ENCODE data around the gene WDR91.

Gene WDR91

DNA sequence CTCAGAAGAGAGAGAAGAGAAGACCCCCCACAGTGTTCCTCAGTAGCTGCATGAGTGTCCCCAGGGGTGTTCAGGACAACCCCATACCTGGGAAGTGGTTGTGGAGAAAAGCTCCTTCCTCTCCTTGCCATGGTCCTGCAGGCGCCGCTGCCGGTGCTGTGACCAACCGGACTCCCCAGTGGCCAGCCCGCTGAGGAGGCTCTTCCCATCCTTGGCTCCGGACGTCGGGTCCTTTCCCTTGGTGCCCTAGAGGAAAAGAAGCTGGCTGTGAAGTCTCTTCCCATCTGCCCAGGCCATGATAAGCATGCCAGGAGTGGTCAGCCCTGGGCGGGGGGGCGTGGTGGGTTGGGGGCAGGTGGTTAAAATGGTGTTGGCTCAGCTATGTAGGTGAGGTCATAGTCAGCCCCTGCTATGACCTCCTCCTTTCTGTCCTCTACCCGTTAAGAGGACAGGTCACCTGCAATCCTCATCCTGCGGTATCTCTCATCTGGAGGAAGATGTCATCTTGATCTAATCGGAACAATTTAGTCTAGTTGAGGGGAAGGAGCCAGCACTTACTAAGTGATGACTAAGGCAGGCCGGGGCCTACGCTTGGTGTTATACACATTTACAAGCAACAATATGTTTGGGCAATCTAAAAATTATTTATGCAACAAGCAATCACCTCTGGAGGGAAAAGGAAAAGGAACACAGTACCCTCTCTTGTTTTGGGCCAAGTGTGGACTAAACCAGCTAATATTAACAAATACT, 13.2 kb downstream of the WDR91 start:
- no peak for DNase-seq

DNA sequence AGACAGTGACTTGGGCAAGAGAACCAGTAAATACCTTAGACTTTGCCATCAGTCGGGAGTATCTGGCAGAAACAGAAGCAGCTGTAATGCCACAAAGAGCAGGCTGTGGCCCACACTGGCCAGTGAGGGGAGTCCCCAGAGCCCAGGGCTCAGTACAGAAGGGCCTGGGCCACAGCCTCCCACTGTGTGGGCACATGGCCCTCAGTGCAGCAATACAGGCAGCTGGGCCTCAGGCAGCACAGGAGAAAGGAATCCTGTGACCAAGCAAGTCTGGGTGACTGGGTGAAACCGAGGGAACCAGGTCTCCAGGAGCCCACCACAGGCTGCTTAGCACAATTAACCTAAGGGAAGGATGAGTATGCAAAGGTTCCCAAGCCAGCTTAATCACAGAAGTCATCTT, 14.0 kb downstream of the WDR91 start:
- DNase-seq, result no peak

DNA sequence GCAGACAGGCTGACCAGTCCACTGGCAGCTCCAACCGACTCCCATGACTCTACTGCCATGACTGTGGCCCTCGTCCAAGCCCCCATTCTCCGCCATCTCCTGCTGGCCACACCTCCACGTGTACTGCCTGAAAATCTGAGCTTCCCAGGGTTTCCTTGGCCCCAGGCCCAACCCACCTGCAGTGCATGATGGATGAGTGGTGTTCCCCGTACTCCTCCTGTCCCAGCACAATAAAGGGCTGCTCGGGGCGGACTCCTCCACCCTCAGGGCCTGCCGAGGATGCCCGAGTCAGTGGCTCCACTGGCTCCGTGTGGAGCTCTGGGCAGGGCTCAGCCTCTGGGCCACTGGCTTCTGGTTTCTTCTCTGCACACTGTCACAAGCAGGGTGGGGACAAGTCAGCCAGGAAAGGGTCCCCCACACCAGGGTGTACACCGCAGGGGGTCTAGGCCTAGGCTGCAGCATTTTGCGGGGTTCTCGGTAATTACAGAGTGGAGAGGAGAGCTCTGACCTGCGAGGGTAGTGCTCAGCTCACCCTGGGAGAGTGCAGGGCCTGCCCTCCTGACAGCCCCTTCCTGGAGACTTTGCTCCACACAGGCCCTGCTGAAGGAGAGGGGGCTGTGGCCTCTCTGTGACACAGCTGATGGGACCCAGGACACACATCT, 15.2 kb downstream of the WDR91 start:
- no peak for DNase-seq

DNA sequence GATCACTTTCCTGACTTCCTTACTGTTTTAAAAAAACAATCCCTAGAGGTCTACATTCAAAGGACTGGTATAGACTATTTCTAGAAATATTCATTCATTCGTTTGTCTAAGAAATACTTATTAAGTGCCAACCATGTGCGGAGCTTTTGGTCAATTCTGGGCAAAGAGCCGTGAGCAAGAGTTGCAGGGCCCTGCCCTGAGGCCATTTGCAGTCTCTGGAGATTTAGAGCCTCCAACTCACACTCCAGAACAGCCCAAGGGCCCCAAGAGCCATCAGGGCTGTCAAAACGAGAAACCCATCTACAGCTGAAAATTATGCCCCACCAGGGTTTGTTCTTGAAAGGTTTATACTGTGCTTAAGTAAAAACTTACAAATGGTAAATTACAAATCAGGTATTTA, 16.2 kb downstream of the WDR91 start:
- no peak for DNase-seq

DNA sequence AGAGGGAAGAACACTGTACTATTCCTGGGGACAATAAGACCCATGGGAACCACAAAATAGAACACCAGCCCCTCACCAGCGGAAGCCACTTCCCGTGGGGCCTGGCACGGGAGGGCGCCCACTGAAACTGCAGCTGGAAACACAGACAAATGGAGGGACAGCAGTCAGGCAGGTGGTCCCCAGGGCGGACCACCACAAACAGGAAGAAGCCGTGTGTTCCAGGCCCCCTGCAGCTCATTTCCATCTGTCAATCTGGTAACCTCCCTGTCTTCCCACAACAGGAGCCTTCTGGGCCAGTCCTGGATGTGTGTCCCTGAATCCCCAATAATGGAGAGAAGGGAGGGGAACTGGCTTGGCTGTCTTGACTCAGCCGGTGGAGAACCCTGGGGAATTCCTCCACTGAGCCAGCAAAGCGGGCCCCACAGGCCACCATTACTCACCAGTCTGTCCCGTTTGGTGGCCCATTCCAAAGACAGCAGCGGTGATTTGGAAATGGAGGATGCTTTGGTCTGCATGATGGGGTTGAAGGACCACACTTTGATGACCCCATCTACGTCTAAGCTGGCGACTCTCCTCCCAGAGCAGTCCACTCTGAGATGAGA, 16.7 kb downstream of the WDR91 start:
- no peak for DNase-seq

DNA sequence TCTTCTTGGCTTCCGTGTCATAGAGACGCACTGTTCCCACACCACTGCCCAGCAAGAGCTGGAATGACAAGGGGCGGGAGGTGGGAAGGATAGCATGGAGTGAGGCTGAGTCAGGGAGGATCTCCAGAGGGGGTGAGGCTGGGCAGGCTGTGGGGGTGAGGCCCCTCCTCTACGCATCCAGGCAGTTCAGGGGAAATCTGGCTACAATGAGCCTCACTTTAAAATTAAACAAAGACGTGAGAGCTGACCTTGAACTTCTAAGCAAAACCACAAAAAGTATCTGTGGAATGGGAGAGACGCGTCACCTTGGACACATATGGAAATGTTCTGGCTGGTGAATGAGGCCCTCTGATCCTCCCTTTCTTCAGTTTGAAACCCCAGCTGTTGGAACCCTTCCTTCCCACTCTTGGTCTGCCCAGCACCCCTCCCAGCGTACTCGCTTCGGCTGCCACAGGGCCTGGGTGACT, 17.7 kb downstream of the WDR91 start:
- no peak for DNase-seq

DNA sequence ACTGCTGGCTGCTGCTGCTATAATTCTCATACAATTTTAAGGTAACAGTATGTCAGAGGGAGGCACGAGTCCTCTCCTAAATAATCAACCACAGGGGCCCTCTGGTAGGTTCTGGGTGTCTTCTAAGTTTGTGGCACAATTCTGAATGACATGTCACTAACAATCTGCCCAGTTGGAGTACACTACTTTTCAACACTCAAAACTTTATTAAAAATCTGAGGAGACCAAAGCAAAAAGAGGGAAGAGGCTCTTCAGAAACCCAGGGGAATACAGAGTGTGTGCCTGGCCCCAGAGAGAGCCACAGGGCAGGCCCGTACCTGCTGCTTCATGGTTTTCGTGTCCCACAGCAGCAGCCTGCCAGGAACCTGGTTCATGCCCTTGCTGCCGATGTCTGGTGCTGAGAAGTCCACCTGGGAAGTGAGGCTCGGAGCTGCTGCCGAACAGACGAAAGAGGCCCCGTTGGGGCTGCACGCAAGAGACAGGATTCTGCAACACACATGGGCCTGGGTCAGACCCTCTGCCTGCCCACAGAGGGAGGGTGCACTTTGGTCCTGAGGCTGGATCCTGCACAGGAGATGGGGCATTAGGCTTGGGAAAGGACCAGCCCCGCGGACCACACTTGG, 18.3 kb downstream of the WDR91 start:
- no peak for DNase-seq

DNA sequence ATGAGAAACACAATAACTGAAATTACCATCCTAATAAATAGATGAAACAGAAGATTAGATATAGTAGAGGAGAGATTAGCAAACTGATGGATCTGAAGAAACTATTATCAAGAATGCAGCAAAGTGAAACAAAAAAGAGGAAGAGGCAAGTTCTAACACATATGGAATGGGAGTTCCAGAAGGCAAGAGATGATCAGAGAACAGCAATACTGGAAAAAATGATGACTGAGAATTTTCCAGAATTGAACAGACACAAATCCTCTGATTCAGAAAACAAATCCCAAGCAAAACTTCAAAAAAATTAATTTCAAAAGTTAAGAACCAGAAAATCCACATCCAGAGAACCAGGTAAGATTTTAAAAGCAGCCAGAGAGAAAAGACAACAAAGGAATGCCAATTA, 20.6 kb downstream of the WDR91 start:
- DNase-seq, result no peak

DNA sequence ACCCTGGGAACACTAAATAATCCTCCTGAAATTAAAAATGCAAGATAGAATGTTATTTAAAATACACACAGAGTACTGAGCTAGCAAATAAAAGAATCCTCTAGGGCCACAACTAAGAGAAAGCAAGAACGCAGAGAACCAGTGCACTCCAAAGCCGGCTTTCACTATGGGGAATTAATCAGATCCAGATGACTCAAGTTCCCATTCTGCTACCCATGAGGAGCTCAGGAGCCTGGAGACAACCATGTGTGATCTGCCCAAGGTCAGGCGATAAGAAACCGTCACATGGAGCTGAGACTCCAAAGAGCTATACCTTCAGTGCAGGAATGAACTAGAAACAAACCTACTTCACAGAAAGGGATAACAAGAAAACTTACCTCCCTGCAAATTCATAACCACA, 21.4 kb downstream of the WDR91 start:
- DNase-seq, result no peak

DNA sequence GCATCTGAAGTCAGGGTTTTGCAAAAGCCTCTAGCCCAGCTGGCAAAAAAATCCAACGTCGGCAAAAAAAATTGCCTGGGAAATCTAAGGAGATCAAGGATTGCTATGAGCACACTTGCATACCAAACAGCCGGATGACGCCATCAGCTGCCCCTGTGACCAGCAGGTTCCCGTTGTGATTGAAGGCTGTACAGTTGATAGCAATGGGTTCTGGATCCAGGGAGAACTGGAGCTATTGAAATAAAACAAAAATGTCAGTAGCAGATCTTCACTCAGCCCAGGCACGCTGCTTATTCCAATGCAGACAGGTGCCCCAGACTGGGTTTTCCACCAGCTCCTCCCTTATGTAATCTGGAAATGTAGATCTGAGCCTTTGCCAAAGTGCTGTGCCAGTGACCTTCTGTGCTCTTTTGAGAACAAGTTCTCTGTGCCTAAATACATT, 22.1 kb downstream of the WDR91 start:
- DNase-seq, result no peak

DNA sequence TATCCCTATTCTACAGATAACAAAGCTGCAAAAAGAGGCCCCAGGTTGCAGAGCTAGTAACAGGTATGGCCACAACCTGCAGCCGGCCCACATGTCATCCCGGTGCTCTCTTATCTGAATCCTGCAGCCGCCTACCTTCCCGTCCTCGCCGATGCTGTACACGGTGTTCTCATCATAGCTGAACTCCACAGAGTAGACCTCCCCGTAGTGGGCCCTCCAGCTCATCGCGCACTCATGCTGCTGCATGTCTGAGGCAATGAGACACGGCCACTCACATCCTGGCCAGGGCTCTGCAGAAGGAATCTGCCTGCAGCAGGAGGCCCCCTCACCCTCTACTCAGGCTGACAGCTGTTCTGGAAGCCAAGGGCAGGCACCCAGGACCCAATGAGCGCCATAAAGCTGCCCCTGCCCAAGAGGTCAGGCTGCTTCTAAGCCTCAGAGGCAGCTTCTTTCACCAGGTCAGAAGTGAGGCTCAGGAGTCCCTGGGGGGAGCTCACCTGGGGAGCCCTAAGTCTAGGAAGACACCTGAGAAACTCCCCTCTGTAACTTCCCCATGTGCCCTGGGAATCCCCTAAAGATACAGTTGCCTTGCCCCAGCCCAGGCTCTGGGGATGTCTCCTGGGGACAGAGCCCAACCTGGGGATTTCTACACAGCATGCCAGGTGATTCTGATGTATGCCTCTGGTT, 22.9 kb downstream of the WDR91 start:
- DNase-seq, result no peak

DNA sequence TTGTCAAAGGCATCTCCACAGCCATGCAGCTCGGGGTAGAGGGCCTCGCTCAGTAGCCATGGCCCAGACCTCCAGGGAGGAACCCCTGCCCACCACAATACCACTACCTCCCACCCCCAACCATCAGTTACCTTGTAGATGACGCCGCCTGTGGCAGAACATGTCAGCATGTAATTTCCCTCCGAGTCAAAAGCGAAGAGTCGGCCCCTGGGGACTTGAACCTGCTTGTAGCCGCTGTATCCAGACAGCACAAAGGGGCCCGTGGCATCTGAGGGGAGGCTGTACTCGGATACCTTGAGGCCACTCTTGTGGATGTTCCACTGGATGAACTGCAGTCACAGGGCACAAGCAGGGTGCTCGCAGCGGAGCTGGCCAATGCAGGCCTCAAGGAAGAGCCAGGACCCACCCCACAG, 24.5 kb downstream of the WDR91 start:
- no peak for DNase-seq

DNA sequence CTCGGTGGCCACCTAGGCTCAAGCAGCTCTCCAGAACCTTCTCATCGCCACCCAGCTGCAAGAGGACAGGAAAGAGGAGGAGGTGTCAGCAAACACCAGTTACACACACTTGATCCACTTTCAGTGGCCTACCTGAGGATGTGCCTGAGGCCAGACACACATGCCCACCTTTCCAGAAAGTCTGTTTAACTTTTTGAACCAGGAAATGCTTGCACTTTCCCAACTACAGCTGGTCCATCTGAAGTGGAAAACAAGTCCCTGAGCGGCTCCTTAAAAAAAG, 25.1 kb downstream of the WDR91 start:
- no peak for DNase-seq

DNA sequence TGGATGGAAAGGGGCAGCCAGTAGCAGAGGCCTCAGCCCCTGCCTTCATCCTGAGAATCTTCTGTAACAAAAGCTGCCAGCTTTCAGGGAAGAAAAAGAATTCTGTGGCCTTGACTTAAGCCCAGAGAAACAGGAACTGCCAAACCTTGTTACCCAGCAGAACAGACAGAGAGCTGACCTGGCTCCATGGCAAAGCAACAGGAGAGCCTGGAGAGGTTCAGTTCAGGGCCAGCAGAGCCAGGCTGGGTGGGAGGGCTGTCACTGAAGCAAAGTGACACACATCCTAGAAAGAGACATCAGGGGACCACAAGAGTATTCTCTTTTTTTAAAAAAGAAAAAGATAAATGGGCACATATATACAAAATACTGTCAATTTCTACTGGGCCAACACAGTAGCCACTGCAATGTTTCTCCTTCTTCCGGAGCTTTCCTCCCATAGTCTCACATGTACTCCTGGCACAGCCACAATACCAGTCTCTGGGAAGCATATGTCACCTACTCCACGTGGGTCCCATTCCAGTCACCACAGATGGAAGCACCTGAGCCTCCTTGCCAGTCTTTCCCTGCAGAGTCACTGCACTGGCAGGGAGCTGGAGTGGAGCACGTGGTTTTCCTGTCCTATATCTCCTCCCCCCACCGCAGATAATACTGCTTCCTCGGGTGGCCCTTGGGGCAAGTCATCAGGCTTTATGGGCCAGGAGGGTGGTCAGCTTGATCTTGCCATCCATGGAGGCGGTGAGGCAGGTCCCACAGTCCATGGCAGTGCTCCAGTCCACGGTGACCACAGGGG, 25.7 kb downstream of the WDR91 start:
- no peak for DNase-seq

DNA sequence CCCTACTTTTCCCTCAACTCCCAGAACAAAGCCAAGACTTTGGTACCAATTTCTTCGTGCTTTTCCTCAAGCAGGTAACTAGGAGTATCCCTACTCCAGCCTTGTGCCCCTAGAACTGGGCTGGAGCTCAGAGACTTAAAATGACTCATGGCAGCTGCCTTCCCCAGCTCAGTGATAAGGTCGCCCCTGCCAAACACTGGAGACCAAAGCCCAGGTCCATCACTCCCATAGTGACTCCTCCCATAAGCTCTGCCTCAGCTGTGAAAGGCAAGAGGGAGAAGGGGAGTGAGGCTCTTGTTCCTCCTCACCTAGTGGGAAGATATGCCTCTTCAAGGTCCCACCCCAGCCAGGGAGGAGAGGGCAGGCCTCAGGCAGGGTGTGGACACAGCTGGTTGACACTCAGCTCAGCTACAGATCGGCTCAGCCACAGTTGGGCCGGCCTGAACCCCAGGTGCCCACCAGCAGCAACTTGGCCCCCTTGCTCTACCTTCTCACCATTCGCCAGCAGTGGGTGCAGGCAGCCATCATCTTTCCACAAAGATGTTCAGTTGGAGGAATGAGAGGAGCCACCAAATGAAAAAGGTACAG, 27.0 kb downstream of the WDR91 start:
- no peak for DNase-seq

DNA sequence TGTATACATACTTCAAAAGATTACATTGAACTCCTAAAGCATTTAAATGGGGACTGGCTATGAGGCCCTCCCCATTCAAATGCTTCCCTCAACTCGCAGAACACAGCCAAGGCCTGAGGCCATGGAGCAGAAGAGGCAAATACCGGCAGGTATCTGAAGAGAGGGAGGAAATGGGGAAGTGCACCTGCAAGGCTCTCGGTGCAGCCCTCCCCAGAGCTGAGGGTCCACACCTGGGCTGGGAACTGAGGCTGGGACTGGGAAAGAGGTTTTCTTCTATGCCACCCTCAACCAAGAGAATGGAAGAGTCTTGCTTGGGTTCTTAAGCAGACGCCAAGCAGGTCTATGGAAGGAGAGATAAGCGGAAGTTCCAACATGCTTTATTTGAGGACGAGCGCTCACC, 27.8 kb downstream of the WDR91 start:
- no peak for DNase-seq

DNA sequence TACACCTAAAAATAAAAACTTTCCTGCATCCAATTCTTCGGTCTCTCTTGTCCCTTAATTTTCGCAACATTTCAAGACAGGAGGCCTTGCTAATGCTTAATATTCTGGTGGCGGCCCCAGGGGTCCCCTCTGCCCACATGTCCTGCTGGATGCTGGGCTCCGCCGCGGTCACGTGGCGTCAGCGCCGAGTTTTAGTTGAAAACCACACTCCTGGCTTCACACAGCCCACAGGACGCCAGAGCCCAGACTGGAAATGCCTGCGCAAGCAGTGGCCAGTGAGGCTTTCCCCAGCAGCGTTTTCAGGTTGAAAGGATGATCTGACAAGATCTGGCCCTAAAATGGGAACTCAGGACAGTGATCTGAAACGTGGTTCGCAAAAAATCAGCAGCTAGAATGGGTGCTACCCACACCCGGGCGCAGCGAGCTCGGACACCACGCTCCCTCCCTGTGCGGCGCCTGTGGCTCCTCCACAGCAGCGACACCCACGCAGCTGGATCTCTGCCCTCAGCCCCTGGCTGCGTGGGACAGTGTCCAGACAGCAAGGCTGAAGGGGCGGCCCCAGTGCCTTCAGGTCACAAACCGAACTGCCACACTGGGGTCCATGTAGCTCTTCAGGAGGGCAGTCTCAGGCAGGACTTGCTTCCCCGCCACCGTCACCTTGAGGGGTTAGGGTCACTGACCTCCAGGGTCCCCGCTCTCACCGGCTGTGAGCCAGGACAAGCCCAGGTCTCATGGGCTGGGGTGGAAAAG, 29.2 kb downstream of the WDR91 start:
- DNase-seq, result no peak

DNA sequence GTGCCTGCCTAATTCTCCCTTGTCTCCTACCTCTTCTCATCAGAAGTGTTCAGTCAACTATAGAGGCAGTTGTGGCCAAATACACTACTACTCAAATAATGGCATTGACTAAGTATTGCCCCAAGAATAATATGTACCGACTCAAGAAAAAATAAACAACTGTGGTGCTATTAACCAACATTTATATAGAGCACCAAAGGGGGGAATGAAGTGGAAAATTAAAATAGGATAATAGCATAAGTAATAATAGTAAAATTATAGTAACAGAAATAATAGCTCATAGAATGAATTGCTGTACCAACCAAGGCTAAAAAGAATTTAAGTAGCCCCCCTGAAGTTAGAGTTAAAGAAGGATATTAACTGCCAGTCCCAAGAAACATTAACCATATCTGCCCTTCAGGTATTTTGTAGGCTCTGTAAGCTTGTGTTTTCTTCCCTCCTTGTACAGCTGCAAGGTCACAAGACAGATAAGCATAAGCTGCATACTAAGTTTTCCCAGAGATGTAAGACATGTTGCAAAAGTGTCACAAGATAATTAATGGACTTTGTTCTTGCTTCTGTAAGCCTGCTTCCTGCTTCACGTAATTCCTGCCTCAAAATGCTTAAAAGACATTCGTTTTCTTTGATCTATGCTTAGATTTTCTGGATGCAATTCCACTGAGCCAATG, 29.9 kb downstream of the WDR91 start:
- DNase-seq, result no peak

DNA sequence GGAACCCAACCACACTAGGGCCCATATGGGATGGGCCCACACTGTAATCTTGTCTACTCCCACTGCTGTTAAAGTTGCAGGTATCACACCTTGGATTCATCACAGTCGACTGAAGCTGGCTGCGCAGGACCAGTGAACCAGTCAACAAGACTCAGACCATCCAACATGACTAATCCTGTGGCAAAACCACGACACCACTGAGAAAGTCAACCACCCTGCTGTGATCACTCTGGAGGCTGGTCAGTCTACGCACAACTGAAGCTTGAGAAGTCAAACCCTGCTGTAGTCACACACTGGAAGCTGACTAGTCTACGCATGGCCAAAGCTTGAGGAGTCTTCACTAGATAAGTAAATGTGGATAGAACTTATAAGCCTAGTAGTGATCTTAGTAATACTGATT, 31.2 kb downstream of the WDR91 start:
- no peak for DNase-seq

DNA sequence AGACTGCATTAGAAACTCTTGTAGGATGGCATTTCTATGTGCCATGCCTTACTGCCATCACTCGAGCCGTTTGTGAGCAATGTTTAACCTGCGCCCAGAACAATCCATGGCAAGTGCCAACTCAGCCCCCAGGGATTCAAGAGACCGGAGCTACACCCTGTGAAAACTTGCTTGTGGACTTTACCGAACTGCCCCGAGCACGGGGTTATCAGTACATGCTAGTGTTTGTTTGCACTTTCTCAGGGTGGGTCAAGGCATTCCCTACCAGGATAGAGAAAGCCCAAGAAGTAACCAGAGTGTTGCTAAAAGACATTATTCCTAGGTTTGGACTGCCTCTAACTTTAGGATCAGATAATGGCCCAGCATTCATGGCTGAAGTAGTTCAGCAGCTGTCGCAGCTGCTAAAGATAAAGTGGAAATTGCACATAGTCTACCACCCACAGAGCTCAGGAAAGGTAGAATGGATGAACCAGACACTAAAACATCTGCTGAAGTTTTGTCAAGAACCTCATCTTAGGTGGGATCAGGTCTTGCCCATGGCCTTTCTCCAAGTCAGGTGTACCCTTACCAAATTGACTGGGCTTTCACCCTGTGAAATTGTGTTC, 31.9 kb downstream of the WDR91 start:
- no peak for DNase-seq

Measured in bone marrow (tissue), 2 donors.